B cell (primary cell): Measurements from ENCODE around the gene ERBIN. TPM values are rescaled to one million over a fixed set of nuclear protein-coding genes. Genes with fewer than 3 reads are reported as not detected.

ENCODE experiments used
- ATAC-seq: fragments of 200-7000 bp; cut with Tn5 transposase; one replicate; pipeline ENCODE4 v1.10.0; 2021; ENCODE audit warnings: low read depth, mild to moderate bottlenecking, moderate number of reproducible peaks, moderate library complexity
- CTCF ChIA-PET: fragments of 350-600 bp; sonication (Branson Sonifier 250); formaldehyde crosslinking; loops from one replicate; lab custom pipeline; 2021; ENCODE audit warnings: antibody characterized with exemption, inconsistent platforms; lab: Charles Lee
- POLR2A ChIA-PET: fragments of 350-600 bp; sonication (Branson Sonifier 250); formaldehyde crosslinking; loops from one replicate; lab custom pipeline; 2021; ENCODE audit warnings: antibody characterized with exemption; lab: Charles Lee
- DNase-seq: peaks from one replicate; pipeline ENCODE4 v3.0.0; 2013
- H2AFZ ChIP-seq: 2 replicates; pipeline ENCODE4 v1.6.1; 2012; ENCODE audit warnings: mild to moderate bottlenecking, low read depth, low read length; ENCODE audit not compliant: insufficient read depth, poor library complexity, severe bottlenecking
- H3K27ac ChIP-seq, 2 donors: 1 replicate in 1 of 2; 2 replicates in 1 of 2; pipeline ENCODE4 v1.5.1; 2012 to 2013; ENCODE audit warnings: low read length in 2 of 2, mild to moderate bottlenecking in 2 of 2, moderate library complexity in 1 of 2
- H3K27me3 ChIP-seq, 4 experiments: fragments of 200-600 bp in 1 of 4; sonication (generic) in 1 of 4; replicated peaks in 1 of 4; 1 replicate in 2 of 4; 2 replicates in 2 of 4; pipeline versions ENCODE4 v1.6.1 to v1.7.0; 2013 to 2016; ENCODE audit warnings: low read length in 3 of 4, mild to moderate bottlenecking in 2 of 4, mixed read lengths in 1 of 4, moderate library complexity in 1 of 4; ENCODE audit not compliant: insufficient read depth in 4 of 4, control insufficient read depth in 3 of 4; ENCODE audit errors: control extremely low read depth in 1 of 4
- H3K36me3 ChIP-seq, 2 experiments: replicated peaks in 1 of 2; 1 replicate in 1 of 2; 2 replicates in 1 of 2; pipeline versions ENCODE4 v1.6.1 to v1.7.1; 2013; ENCODE audit warnings: low read length in 1 of 2; ENCODE audit not compliant: insufficient read depth in 2 of 2, control insufficient read depth in 1 of 2; ENCODE audit errors: control extremely low read depth in 1 of 2, extremely low read depth in 1 of 2
- H3K4me1 ChIP-seq, 2 donors: fragments of 200-600 bp in 1 of 2; sonication (generic) in 1 of 2; 1 replicate in 1 of 2; 2 replicates in 1 of 2; pipeline versions ENCODE4 v1.5.1 to v1.6.1; 2013 to 2017; ENCODE audit warnings: low read length in 2 of 2; ENCODE audit not compliant: control insufficient read depth in 2 of 2, insufficient read depth in 2 of 2
- H3K4me2 ChIP-seq: replicated peaks from 2 replicates; pipeline ENCODE3; 2012; ENCODE audit warnings: mild to moderate bottlenecking, low read depth, low read length; ENCODE audit not compliant: poor library complexity, severe bottlenecking
- H3K4me3 ChIP-seq, 5 experiments: fragments of 200-600 bp in 1 of 5; sonication (generic) in 1 of 5; 1 replicate in 3 of 5; 2 replicates in 2 of 5; pipeline versions ENCODE4 v1.5.1 to v1.7.0; 2011 to 2016; ENCODE audit warnings: low read length in 4 of 5, mild to moderate bottlenecking in 4 of 5, low read depth in 2 of 5, control low read depth in 1 of 5, moderate library complexity in 1 of 5; ENCODE audit not compliant: insufficient read depth in 1 of 5; ENCODE audit errors: control extremely low read depth in 1 of 5, extremely low read depth in 1 of 5
- H3K79me2 ChIP-seq: fragments of 200-600 bp; sonication (generic); one replicate; pipeline ENCODE4 v1.6.0; 2016; ENCODE audit warnings: low read length; ENCODE audit not compliant: control insufficient read depth, insufficient read depth
- H3K9ac ChIP-seq: fragments of 200-600 bp; sonication (generic); 2 replicates; pipeline ENCODE4 v1.6.1; 2017; ENCODE audit warnings: mild to moderate bottlenecking, low read length, moderate library complexity
- H3K9me3 ChIP-seq, 3 donors: one replicate each; pipeline versions ENCODE4 v1.6.1 to v1.7.1; 2013; ENCODE audit warnings: low read length in 2 of 3; ENCODE audit not compliant: control insufficient read depth in 2 of 3, insufficient read depth in 1 of 3; ENCODE audit errors: control extremely low read depth in 1 of 3
- H4K20me1 ChIP-seq: 2 replicates; pipeline ENCODE4 v1.6.0; 2012; ENCODE audit warnings: mild to moderate bottlenecking, low read length; ENCODE audit not compliant: insufficient read depth, control insufficient read depth, poor library complexity, severe bottlenecking
- H3K27ac Mint-ChIP-seq: one replicate; pipeline ENCODE4 v1.8.0; 2021; ENCODE audit warnings: mixed read lengths
- H3K27me3 Mint-ChIP-seq: one replicate; pipeline ENCODE4 v1.8.0; 2021; ENCODE audit warnings: mixed read lengths
- H3K4me1 Mint-ChIP-seq: one replicate; pipeline ENCODE4 v1.8.0; 2021; ENCODE audit warnings: mixed read lengths
- H3K4me3 Mint-ChIP-seq: one replicate; pipeline ENCODE4 v1.8.0; 2021; ENCODE audit warnings: mixed read lengths
- H3K9me3 Mint-ChIP-seq: one replicate; pipeline ENCODE4 v1.8.0; 2022; ENCODE audit warnings: mixed read lengths; ENCODE audit not compliant: insufficient read depth
- CTCF ChIP-seq: fragments of 200-600 bp; IDR thresholded peaks from one replicate; pipeline ENCODE4 v1.8.0; 2022; ENCODE audit warnings: antibody characterized with exemption, mild to moderate bottlenecking
- EZH2 ChIP-seq: IDR thresholded peaks from 2 replicates; pipeline ENCODE4 v1.6.1; 2012; ENCODE audit warnings: borderline replicate concordance, low read depth, mild to moderate bottlenecking, moderate library complexity, low read length; ENCODE audit not compliant: insufficient read depth, poor library complexity, severe bottlenecking
- WGBS: methylation state at CpG from one replicate; pipeline ENCODE4 v1.1.5; 2013; ENCODE audit warnings: missing lambda C conversion rate; ENCODE audit not compliant: insufficient coverage; 5-methylcytosine and 5-hydroxymethylcytosine counted together
- intact Hi-C: fragments of 100-400 bp; cut with micrococcal nuclease; formaldehyde crosslinking; loops from one replicate; pipeline ENCODE4 v1.10.0; 2022
- polyA plus RNA-seq: library from polyadenylated mRNA; depleted of rRNA; stranded (reverse); fragments of >200 nt; gene quantifications from 2 replicates; pipeline ENCODE4 v1.2.3, GENCODE V29; 2012
- total RNA-seq, 2 donors: library from RNA; stranded (reverse); fragments of 120-200 nt in 1 of 2; gene quantifications; 1 replicate in 1 of 2; 2 replicates in 1 of 2; pipeline versions ENCODE4 v1.2.3 to v1.2.4, GENCODE V29; 2013 to 2022

Gene ERBIN
- total and polyA plus RNA-seq, 2 donors (not counting 1 experiment from before 2014, with no cell fraction given) = 27.7 to 106 TPM

- WGBS = 100% methylated on average over 1 of the region's 3 CpGs
- no peaks in the 10 kb centered on the region for H3K36me3 ChIP-seq
- no peak overlapping the region for H3K9ac ChIP-seq
- H3K9me3 Mint-ChIP-seq = peaks cover 7% of the 10 kb centered on the region
- H3K4me1 ChIP-seq = no peaks in the 10 kb centered on the region
- no peak overlapping the region for H3K4me2 ChIP-seq
- no peaks in the 10 kb centered on the region for H3K27me3 Mint-ChIP-seq
- intact Hi-C loops = no loop called here
- ChIA-PET POLR2A (no interaction called here), CTCF (no interaction called here)
- no peaks in the 10 kb centered on the region for H3K4me1 Mint-ChIP-seq
- no peaks in the 10 kb centered on the region for H3K79me2 ChIP-seq
- no peak overlapping the region for H3K27ac Mint-ChIP-seq
- H3K4me3 ChIP-seq = no peak overlapping the region
- no peak overlapping the region for H3K4me3 Mint-ChIP-seq
- TF ChIP-seq EZH2 = no peak
- TF ChIP-seq CTCF = no peak
- peaks cover 0 to 3% (median 3%) of the 10 kb centered on the region in 3 donors for H3K9me3 ChIP-seq
- H3K27ac ChIP-seq = no peak overlapping the region
- no peaks in the 10 kb centered on the region for H4K20me1 ChIP-seq
- H3K27me3 ChIP-seq = no peaks in the 10 kb centered on the region
- no peak overlapping the region for H2AFZ ChIP-seq
- DNase-seq (no peak), ATAC-seq (no peak)
Measured at GRCh38 chr5:65880496-65881072, 45.8 kb upstream of the ERBIN start.

GRCh38 chr5:65882278-65882677 is 44.1 kb upstream of the ERBIN start:
- TF ChIP-seq CTCF = no peak
- TF ChIP-seq EZH2 = no peak
- Histone ChIP-seq H3K36me3 (no peaks in the 10 kb centered on the region), H3K79me2 (no peaks in the 10 kb centered on the region), H3K27ac (no peak overlapping the region), H2AFZ (no peak overlapping the region), H4K20me1 (no peaks in the 10 kb centered on the region), H3K27me3 (no peaks in the 10 kb centered on the region), H3K4me3 (no peak overlapping the region), H3K4me2 (no peak overlapping the region), H3K4me1 (no peaks in the 10 kb centered on the region), H3K9ac (no peak overlapping the region), H3K9me3 (peaks cover 0 to 3% (median 3%) of the 10 kb centered on the region in 3 donors)
- CTCF ChIA-PET = no interaction called here
- Mint-ChIP-seq H3K27me3 (peaks cover 3% of the 10 kb centered on the region), H3K4me1 (no peaks in the 10 kb centered on the region), H3K4me3 (no peak overlapping the region), H3K9me3 (peaks cover 7% of the 10 kb centered on the region), H3K27ac (no peak overlapping the region)
- intact Hi-C loops = no loop called here
- DNase-seq (no peak), ATAC-seq (no peak)
- WGBS = no CpG with 5 or more reads among the region's 2 CpGs
- POLR2A ChIA-PET = no interaction called here
